A549 (cell line): ENCODE results near the gene KDM4B. TPM values are rescaled to one million over a fixed set of nuclear protein-coding genes. Genes with fewer than 3 reads are reported as not detected.
A peak's percentile ranks its signal among the peaks of the same experiment; 100 is the strongest.

ENCODE experiments used
- ATAC-seq, 2 experiments: fragments of 200-7000 bp in 1 of 2; fragments of >200 bp in 1 of 2; cut with Nextera tagmentation in 1 of 2; cut with Tn5 transposase in 1 of 2; 3 replicates each; pipeline versions ENCODE4 v1.8.0 to v1.9.1; 2018 to 2020; ENCODE audit warnings: mild to moderate bottlenecking in 1 of 2, moderate library complexity in 1 of 2
- CTCF ChIA-PET: fragments of 300-600 bp; sonication (Branson Sonifier 250); formaldehyde crosslinking; extraction: SDS; loops from one replicate; lab custom pipeline; 2021; ENCODE audit warnings: antibody characterized with exemption, inconsistent platforms; lab: Yijun Ruan, JAX
- POLR2A ChIA-PET: fragments of 350-600 bp; formaldehyde crosslinking; extraction: SDS; loops from one replicate; lab custom pipeline; 2021; ENCODE audit warnings: antibody characterized with exemption, inconsistent platforms; lab: Yijun Ruan, JAX
- DNase-seq, 2 experiments: peaks; one replicate each; pipeline versions ENCODE4 v3.0.0 to v3.0.0-alpha.2; 2011 to 2016; ENCODE audit warnings: low read depth in 1 of 2, low spot score in 1 of 2
- FAIRE-seq: peaks from 2 replicates; lab custom pipeline; 2011; peaks lifted over from hg19 to GRCh38; lab: Jason Lieb, UNC
- H3K27ac ChIP-seq, 2 experiments: fragments of >200 bp; sonication (Bioruptor Twin); formaldehyde crosslinking; 3 replicates each; pipeline ENCODE4 v1.5.1; 2016 to 2017
- H3K4me1 ChIP-seq: fragments of >200 bp; sonication (Bioruptor Twin); formaldehyde crosslinking; 3 replicates; pipeline ENCODE4 v1.6.1; 2016
- H3K4me2 ChIP-seq: fragments of >200 bp; sonication (Bioruptor Twin); formaldehyde crosslinking; 3 replicates; pipeline ENCODE4 v1.6.1; 2016
- H3K4me3 ChIP-seq: fragments of >200 bp; sonication (Bioruptor Twin); formaldehyde crosslinking; 3 replicates; pipeline ENCODE4 v1.5.1; 2016
- H3K9me3 ChIP-seq: fragments of >200 bp; sonication (Bioruptor Twin); formaldehyde crosslinking; 3 replicates; pipeline ENCODE4 v1.6.1; 2016
- CBX2 ChIP-seq: fragments of 200-600 bp; sonication (generic); IDR thresholded peaks from 2 replicates; pipeline ENCODE4 v1.6.1; 2016; ENCODE audit warnings: low read depth, mild to moderate bottlenecking, borderline replicate concordance
- CBX8 ChIP-seq: fragments of 200-600 bp; sonication (generic); IDR thresholded peaks from 2 replicates; pipeline ENCODE4 v1.6.1; 2016
- CTCF ChIP-seq: fragments of >200 bp; sonication (Bioruptor Twin); formaldehyde crosslinking; IDR thresholded peaks from 3 replicates; pipeline ENCODE4 v1.5.1; 2016
- EHF ChIP-seq: fragments of 250-450 bp; sonication (Bioruptor Pico); IDR thresholded peaks from 2 replicates; pipeline ENCODE4 v1.5.0; 2020; ENCODE audit warnings: mild to moderate bottlenecking
- EHMT2 ChIP-seq: fragments of 200-600 bp; sonication (generic); IDR thresholded peaks from 2 replicates; pipeline ENCODE4 v1.6.1; 2016; ENCODE audit warnings: antibody characterized with exemption, low read depth, mild to moderate bottlenecking, moderate library complexity
- FOSL2 ChIP-seq, 2 experiments: fragments of 450-650 bp in 1 of 2; fragments of >200 bp in 1 of 2; sonication (Bioruptor Twin) in 1 of 2; formaldehyde crosslinking; IDR thresholded peaks; 2 replicates each; pipeline versions ENCODE4 v1.5.0 to v1.6.1; 2016 to 2020; ENCODE audit warnings: mild to moderate bottlenecking in 1 of 2, moderate library complexity in 1 of 2
- FOXS1 ChIP-seq: fragments of 250-450 bp; sonication (Bioruptor Pico); IDR thresholded peaks from 2 replicates; pipeline ENCODE4 v1.5.0; 2020; ENCODE audit warnings: mild to moderate bottlenecking, moderate library complexity
- GATA3 ChIP-seq: IDR thresholded peaks from 2 replicates; pipeline ENCODE4 v1.6.1; 2012; ENCODE audit warnings: borderline replicate concordance
- KDM1A ChIP-seq: fragments of 200-600 bp; sonication (generic); IDR thresholded peaks from 2 replicates; pipeline ENCODE4 v1.6.1; 2016; ENCODE audit warnings: low read depth, mild to moderate bottlenecking
- MAFK ChIP-seq: fragments of 450-650 bp; IDR thresholded peaks from 2 replicates; pipeline ENCODE4 v1.6.1; 2014; ENCODE audit not compliant: partially characterized antibody
- MAZ ChIP-seq: fragments of 150-350 bp; IDR thresholded peaks from 2 replicates; pipeline ENCODE4 v1.6.1; 2014; ENCODE audit warnings: antibody characterized with exemption, low read depth, low read length, borderline replicate concordance
- MYC ChIP-seq: IDR thresholded peaks from 2 replicates; pipeline ENCODE4 v1.6.1; 2012; ENCODE audit warnings: mild to moderate bottlenecking, inconsistent platforms, low read length, improper control_type of control experiment, borderline replicate concordance
- POLR2A ChIP-seq: IDR thresholded peaks from 2 replicates; pipeline ENCODE4 v1.6.1; 2012; ENCODE audit warnings: mild to moderate bottlenecking, low read length
- POLR2AphosphoS2 ChIP-seq: conservative IDR thresholded peaks from 2 replicates; pipeline ENCODE4 v1.6.1; 2012; ENCODE audit warnings: low read length, improper control_type of control experiment, inconsistent platforms
- RARB ChIP-seq: fragments of 250-450 bp; sonication (Bioruptor Pico); IDR thresholded peaks from 2 replicates; pipeline ENCODE4 v1.8.0; 2021; ENCODE audit warnings: mild to moderate bottlenecking, moderate library complexity
- RCOR1 ChIP-seq: fragments of 150-350 bp; IDR thresholded peaks from 2 replicates; pipeline ENCODE4 v1.6.1; 2014; ENCODE audit warnings: antibody characterized with exemption, low read length, low read depth
- RFX5 ChIP-seq: fragments of 450-650 bp; IDR thresholded peaks from 2 replicates; pipeline ENCODE4 v1.7.1; 2014; ENCODE audit warnings: antibody characterized with exemption, mild to moderate bottlenecking, moderate library complexity
- SMC3 ChIP-seq: fragments of >200 bp; sonication (Bioruptor Twin); formaldehyde crosslinking; IDR thresholded peaks from 3 replicates; pipeline ENCODE4 v1.6.1; 2018; ENCODE audit warnings: inconsistent platforms
- TFCP2L1 ChIP-seq: fragments of 250-450 bp; sonication (Bioruptor Pico); IDR thresholded peaks from 2 replicates; pipeline ENCODE4 v1.5.0; 2021; ENCODE audit warnings: mild to moderate bottlenecking
- WGBS: methylation state at CpG from one replicate; pipeline ENCODE4 v1.1.6; 2017; ENCODE audit errors: missing lambda C conversion rate; 5-methylcytosine and 5-hydroxymethylcytosine counted together
- polyA plus RNA-seq, 4 experiments: library from polyadenylated mRNA; depleted of rRNA in 3 of 4; stranded (reverse); fragments of >200 nt; fragmentation: RNase III in 1 of 4; extraction: RNeasy Plus Mini Kit Qiagen cat#74134 plus additional on column Dnase treatment in 1 of 4; gene quantifications; 2 replicates in 3 of 4; 3 replicates in 1 of 4; pipeline ENCODE4 v1.2.3, GENCODE V29; 2011 to 2017
- TF ChIP-seq, protein P1 (sequence below): fragments of 250-450 bp; sonication (Bioruptor Pico); IDR thresholded peaks from 2 replicates; pipeline ENCODE4 v1.5.0; 2020; ENCODE audit warnings: low read depth, mild to moderate bottlenecking, moderate library complexity
- TF ChIP-seq, protein P2 (sequence below): fragments of 200-600 bp; sonication (generic); IDR thresholded peaks from 2 replicates; pipeline ENCODE4 v1.6.1; 2016; ENCODE audit warnings: antibody characterized with exemption, mild to moderate bottlenecking, moderate library complexity

KDM4B gene
- polyA plus RNA-seq, 2 of the 4 experiments (the other 2 are of a cell fraction), result 3.0 to 4.6 TPM

- ATAC-seq (no peak), DNase-seq (no peak), FAIRE-seq (no peak)
- Histone ChIP-seq H3K4me1 (no peaks in the 10 kb centered on the region), H3K27ac (peak overlapping the region in 1 of 2 experiments; percentile 41; a peak in 1 of 6 replicates), H3K9me3 (peaks cover 7% of the 10 kb centered on the region; the same call in 2 of the 3 replicates), H3K4me3 (no peak overlapping the region), H3K4me2 (no peak overlapping the region)
- POLR2A ChIA-PET, result no interaction called here
- TF ChIP-seq MAFK (no peak), POLR2A (no peak), KDM1A (no peak), MAZ (no peak), FOSL2 (IDR thresholded peaks at IDR 0.05) (no peak), FOSL2 (CRISPR knock-in tag; IDR thresholded peaks at IDR 0.05) (no peak), POLR2AphosphoS2 (no peak), SMC3 (no peak), TFCP2L1 (no peak), RFX5 (no peak), FOXS1 (no peak), MYC (no peak), CTCF (no peak), EHMT2 (no peak), RCOR1 (no peak)
- TF ChIP-seq, protein P1, sequence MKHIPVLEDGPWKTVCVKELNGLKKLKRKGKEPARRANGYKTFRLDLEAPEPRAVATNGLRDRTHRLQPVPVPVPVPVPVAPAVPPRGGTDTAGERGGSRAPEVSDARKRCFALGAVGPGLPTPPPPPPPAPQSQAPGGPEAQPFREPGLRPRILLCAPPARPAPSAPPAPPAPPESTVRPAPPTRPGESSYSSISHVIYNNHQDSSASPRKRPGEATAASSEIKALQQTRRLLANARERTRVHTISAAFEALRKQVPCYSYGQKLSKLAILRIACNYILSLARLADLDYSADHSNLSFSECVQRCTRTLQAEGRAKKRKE (CRISPR knock-in tag), result no peak
- CTCF ChIA-PET, result interaction anchor here (2.2 kb wide), 1 partner anchor 107 kb away, joined by 7 read pairs; no protein-coding TSS in a partner anchor
- 91% methylated on average over 10 of the region's 10 CpGs for WGBS
Measured at GRCh38 chr19:5155586-5156210, 186.8 kb downstream of the KDM4B start.

GRCh38 chr19:5156231-5156986, 187.5 kb downstream of the KDM4B start:
- FAIRE-seq (no peak), ATAC-seq (no peak), DNase-seq (no peak)
- CTCF ChIA-PET, result interaction anchor here (0.7 to 1.0 kb wide), 2 partner anchors 70 to 127 kb away, joined by 3 read pairs; no protein-coding TSS in a partner anchor
- peak overlapping the region in 1 of 2 experiments; percentile 41; a peak in 1 of 6 replicates for H3K27ac ChIP-seq
- POLR2A ChIA-PET, result no interaction called here
- peaks cover 7% of the 10 kb centered on the region; the same call in 2 of the 3 replicates for H3K9me3 ChIP-seq
- TF ChIP-seq CBX2, result no peak
- TF ChIP-seq, protein P2, sequence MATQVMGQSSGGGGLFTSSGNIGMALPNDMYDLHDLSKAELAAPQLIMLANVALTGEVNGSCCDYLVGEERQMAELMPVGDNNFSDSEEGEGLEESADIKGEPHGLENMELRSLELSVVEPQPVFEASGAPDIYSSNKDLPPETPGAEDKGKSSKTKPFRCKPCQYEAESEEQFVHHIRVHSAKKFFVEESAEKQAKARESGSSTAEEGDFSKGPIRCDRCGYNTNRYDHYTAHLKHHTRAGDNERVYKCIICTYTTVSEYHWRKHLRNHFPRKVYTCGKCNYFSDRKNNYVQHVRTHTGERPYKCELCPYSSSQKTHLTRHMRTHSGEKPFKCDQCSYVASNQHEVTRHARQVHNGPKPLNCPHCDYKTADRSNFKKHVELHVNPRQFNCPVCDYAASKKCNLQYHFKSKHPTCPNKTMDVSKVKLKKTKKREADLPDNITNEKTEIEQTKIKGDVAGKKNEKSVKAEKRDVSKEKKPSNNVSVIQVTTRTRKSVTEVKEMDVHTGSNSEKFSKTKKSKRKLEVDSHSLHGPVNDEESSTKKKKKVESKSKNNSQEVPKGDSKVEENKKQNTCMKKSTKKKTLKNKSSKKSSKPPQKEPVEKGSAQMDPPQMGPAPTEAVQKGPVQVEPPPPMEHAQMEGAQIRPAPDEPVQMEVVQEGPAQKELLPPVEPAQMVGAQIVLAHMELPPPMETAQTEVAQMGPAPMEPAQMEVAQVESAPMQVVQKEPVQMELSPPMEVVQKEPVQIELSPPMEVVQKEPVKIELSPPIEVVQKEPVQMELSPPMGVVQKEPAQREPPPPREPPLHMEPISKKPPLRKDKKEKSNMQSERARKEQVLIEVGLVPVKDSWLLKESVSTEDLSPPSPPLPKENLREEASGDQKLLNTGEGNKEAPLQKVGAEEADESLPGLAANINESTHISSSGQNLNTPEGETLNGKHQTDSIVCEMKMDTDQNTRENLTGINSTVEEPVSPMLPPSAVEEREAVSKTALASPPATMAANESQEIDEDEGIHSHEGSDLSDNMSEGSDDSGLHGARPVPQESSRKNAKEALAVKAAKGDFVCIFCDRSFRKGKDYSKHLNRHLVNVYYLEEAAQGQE, result no peak
- no peak for TF ChIP-seq GATA3
- TF ChIP-seq SMC3, result no peak
- no peak for TF ChIP-seq EHF (CRISPR knock-in tag)
- TF ChIP-seq CBX8, result no peak
- TF ChIP-seq RARB (CRISPR knock-in tag), result no peak
- no peak for TF ChIP-seq MAFK
- no peak overlapping the region for H3K4me3 ChIP-seq
- WGBS, result 84% methylated on average over 17 of the region's 23 CpGs
- no peak overlapping the region for H3K4me2 ChIP-seq
- no peaks in the 10 kb centered on the region for H3K4me1 ChIP-seq
